ENCODE measurements around the gene TCF7. TPM values are rescaled to one million over a fixed set of nuclear protein-coding genes. Genes with fewer than 3 reads are reported as not detected.

Gene TCF7
- polyA plus RNA-seq, 1 experiment = 2.1 TPM

DNA sequence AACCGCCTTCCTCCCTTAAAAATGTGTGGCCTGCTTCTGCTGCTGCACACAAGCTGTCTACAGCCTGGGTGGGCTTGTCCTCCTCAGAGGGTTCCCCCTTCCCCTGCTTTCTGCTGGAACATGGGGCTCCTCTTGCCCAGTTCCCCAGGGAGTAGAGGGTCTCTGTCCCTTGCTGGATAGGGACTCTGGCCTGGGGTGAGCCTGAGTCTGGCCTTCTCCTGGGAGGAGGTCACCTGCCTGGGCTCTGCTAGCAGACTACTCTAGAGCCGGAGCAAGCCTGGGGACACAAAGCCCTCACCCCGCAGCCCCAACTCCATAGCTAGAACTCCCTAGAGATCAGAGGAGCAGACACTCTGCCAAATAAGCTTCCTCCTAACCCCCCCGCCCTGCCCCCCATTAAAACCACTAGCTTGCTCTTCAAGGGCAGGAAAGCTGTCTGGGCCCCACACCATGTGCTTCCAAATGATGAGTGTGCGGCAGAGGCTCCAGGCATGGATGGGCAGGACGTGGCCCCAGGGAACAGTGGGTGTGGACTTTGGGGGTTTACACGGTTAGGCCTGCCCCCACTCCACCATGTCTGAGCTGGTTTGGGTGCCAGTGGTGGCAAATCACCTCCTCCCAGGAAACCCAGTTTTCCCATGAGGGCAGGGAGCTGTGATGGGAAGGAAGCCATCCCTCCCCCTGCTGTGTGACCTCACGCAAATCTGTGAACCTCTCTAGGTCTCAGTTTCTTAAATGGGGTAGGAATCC lies 10.0 kb downstream of the TCF7 start:
- CTCF ChIA-PET = interaction anchor here (1.3 to 6.0 kb wide), 4 partner anchors 16 to 84 kb away, joined by 3 to 42 read pairs (median 23); no protein-coding TSS in a partner anchor
- Histone ChIP-seq H3K9me3 (ENCODE audit: control insufficient read depth, insufficient read depth, low read length) (no peaks in the 10 kb centered on the region), H3K27ac (ENCODE audit: low read depth, low read length) (peak overlapping the region; percentile 84), H3K4me3 (ENCODE audit: low read depth, low read length) (no peak overlapping the region), H3K27me3 (ENCODE audit: control insufficient read depth, insufficient read depth, low read length) (no peaks in the 10 kb centered on the region)
- TF ChIP-seq CTCF (IDR thresholded peaks at IDR 0.05; ENCODE audit: low read depth, low read length) = no peak
- POLR2A ChIA-PET = interaction anchor here (0.5 to 1.3 kb wide), 3 partner anchors 14 to 1317 kb away, joined by 3 to 5 read pairs (median 3); no protein-coding TSS in a partner anchor
- no peak for DNase-seq (ENCODE audit: low read depth, low spot score)

DNA sequence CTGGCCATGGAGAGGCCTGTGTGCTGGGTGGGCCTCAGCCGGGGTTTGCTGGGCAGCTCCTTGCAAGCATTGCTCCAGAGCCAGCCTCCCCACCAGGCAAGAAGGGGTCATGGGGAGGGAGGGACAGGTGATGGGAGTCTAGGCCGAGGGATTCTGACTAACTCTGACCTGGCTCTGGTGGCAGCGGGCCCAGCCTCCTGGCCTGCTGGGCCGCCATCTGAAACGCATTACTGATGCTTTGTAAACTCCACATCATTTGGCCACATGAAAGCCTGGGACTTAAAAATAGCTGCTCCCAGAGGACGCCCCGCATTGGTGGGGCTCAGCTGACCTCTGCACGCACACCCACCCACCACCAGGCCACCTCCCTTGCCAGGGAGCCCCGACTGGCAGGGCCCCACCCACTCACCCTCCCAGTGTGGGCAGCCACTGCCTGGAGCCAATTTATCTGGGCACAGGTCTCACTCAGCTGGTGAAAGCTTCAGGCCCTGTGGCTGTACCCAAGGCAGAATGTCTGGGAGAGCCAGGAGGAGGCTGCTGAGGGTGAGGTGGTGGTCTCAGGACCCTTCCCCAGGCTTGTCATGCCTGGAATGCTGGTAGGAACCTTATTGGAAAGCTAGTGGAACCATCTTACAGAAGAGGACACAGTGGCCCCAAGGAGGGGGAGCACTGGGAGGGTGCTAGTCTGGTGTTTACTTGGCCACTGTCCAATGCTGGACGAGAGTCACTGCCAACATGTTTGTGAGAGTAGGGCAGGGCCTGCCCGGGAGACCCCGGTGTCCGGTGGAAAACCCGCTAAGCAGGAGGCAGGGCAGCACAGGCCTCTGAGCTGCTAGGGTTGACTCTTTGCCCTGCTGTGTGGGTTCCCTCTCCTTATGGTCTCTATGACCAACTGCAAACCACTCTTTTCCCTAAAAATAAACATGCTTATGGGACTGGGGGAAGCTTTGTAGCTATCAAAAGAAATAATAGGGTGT lies 10.8 kb downstream of the TCF7 start:
- POLR2A ChIA-PET = interaction anchor here (0.5 to 1.3 kb wide), 5 partner anchors 13 to 1318 kb away, joined by 3 to 5 read pairs (median 3); partner anchors contain the start of gene SKP1
- DNase-seq (ENCODE audit: low read depth, low spot score) = peak; percentile 75
- no peak for TF ChIP-seq CTCF (IDR thresholded peaks at IDR 0.05; ENCODE audit: low read depth, low read length)
- Histone ChIP-seq H3K9me3 (ENCODE audit: control insufficient read depth, insufficient read depth, low read length) (no peaks in the 10 kb centered on the region), H3K27ac (ENCODE audit: low read depth, low read length) (peak overlapping the region; percentile 96), H3K27me3 (ENCODE audit: control insufficient read depth, insufficient read depth, low read length) (no peaks in the 10 kb centered on the region), H3K4me3 (ENCODE audit: low read depth, low read length) (no peak overlapping the region)
- CTCF ChIA-PET = interaction anchor here (0.9 to 6.0 kb wide), 5 partner anchors 15 to 85 kb away, joined by 3 to 42 read pairs (median 5); no protein-coding TSS in a partner anchor

GRCh38 chr5:134127376-134127861 lies 12.9 kb downstream of the TCF7 start:
- Histone ChIP-seq H3K27ac (ENCODE audit: low read depth, low read length) (no peak overlapping the region), H3K4me3 (ENCODE audit: low read depth, low read length) (no peak overlapping the region)
- POLR2A ChIA-PET = interaction anchor here (0.5 kb wide), 1 partner anchor 197 kb away, joined by 6 read pairs; no protein-coding TSS in a partner anchor

GRCh38 chr5:134127988-134128647 lies 13.6 kb downstream of the TCF7 start:
- H3K27me3 ChIP-seq (ENCODE audit: control insufficient read depth, insufficient read depth, low read length) = no peaks in the 10 kb centered on the region
- H3K9me3 ChIP-seq (ENCODE audit: control insufficient read depth, insufficient read depth, low read length) = no peaks in the 10 kb centered on the region
- TF ChIP-seq CTCF (IDR thresholded peaks at IDR 0.05; ENCODE audit: low read depth, low read length) = no peak
- ChIA-PET POLR2A (interaction anchor here (0.5 to 1.0 kb wide), 2 partner anchors 89 to 198 kb away, joined by 4 to 6 read pairs; no protein-coding TSS in a partner anchor), CTCF (interaction anchor here (3.0 to 6.0 kb wide), 2 partner anchors 12 to 88 kb away, joined by 15 to 42 read pairs; no protein-coding TSS in a partner anchor)
- H3K4me3 ChIP-seq (ENCODE audit: low read depth, low read length) = no peak overlapping the region
- DNase-seq (ENCODE audit: low read depth, low spot score) = no peak
- H3K27ac ChIP-seq (ENCODE audit: low read depth, low read length) = no peak overlapping the region

More at GRCh38 chr5:134127376-134127861, 12.9 kb downstream of the TCF7 start:
- Histone ChIP-seq H3K9me3 (ENCODE audit: control insufficient read depth, insufficient read depth, low read length) (no peaks in the 10 kb centered on the region), H3K27me3 (ENCODE audit: control insufficient read depth, insufficient read depth, low read length) (no peaks in the 10 kb centered on the region)
- CTCF ChIA-PET = interaction anchor here (4.4 to 6.0 kb wide), 2 partner anchors 13 to 87 kb away, joined by 41 to 42 read pairs; no protein-coding TSS in a partner anchor
- no peak for TF ChIP-seq CTCF (IDR thresholded peaks at IDR 0.05; ENCODE audit: low read depth, low read length)
- DNase-seq (ENCODE audit: low read depth, low spot score) = no peak
